SHP77 (cell line): ENCODE results near the gene TOR2A.
"Not testable (repeated sequence)": the region's sequence is repeated elsewhere in the genome, so short reads cannot be mapped to it uniquely, and the experiment has no call there.

Experiments
- DNase-seq, 2 experiments: peaks; one replicate each; lab custom pipeline; 2025; lab: John Stamatoyannopoulos, UW

Gene TOR2A

GRCh38 chr9:127768698-127769097 lies 33.6 kb upstream of the TOR2A start:
- DNase-seq = no peak

GRCh38 chr9:127767909-127768331 lies 32.8 kb upstream of the TOR2A start:
- no peak for DNase-seq

- no peak for DNase-seq
Observed at GRCh38 chr9:127767410-127767809, 32.3 kb upstream of the TOR2A start.

- DNase-seq = no peak
Observed at GRCh38 chr9:127765418-127765817, 30.3 kb upstream of the TOR2A start.

- peak in 1 of 2 experiments; percentile 38 for DNase-seq
Observed at GRCh38 chr9:127763918-127764384, 28.9 kb upstream of the TOR2A start.

GRCh38 chr9:127762111-127762676 lies 27.1 kb upstream of the TOR2A start:
- DNase-seq = no peak

GRCh38 chr9:127761491-127761956 lies 26.4 kb upstream of the TOR2A start:
- no peak for DNase-seq

GRCh38 chr9:127761061-127761460 lies 26.0 kb upstream of the TOR2A start:
- no peak for DNase-seq

- no peak for DNase-seq
Observed at GRCh38 chr9:127758843-127759242, 23.7 kb upstream of the TOR2A start.

- DNase-seq = not testable (repeated sequence)
Observed at GRCh38 chr9:127756776-127757175, 21.7 kb upstream of the TOR2A start.

- DNase-seq = no peak
Observed at GRCh38 chr9:127756233-127756632, 21.1 kb upstream of the TOR2A start.

- DNase-seq = no peak
Observed at GRCh38 chr9:127755061-127756060, 20.3 kb upstream of the TOR2A start.

- no peak for DNase-seq
Observed at GRCh38 chr9:127754099-127755060, 19.3 kb upstream of the TOR2A start.

GRCh38 chr9:127753622-127754021 lies 18.5 kb upstream of the TOR2A start:
- DNase-seq = no peak

- no peak for DNase-seq
Observed at GRCh38 chr9:127753148-127753547, 18.1 kb upstream of the TOR2A start.

- DNase-seq = no peak
Observed at GRCh38 chr9:127751269-127752054, 16.4 kb upstream of the TOR2A start.

- DNase-seq = no peak
Observed at GRCh38 chr9:127749090-127749787, 14.1 kb upstream of the TOR2A start.

GRCh38 chr9:127746959-127747569 lies 12.0 kb upstream of the TOR2A start:
- peak; percentile 33 to 55 for DNase-seq

- DNase-seq = no peak
Observed at GRCh38 chr9:127744398-127745110, 9.5 kb upstream of the TOR2A start.
